Left forelimb (tissue), 1 donor: ENCODE data around the gene RNF6.
A peak's percentile ranks its signal among the peaks of the same experiment; 100 is the strongest.

Experiments
- DNase-seq: peaks from one replicate; pipeline ENCODE4 v3.0.0-alpha.2; 2018; ENCODE audit warnings: low spot score

The RNF6 gene

DNA sequence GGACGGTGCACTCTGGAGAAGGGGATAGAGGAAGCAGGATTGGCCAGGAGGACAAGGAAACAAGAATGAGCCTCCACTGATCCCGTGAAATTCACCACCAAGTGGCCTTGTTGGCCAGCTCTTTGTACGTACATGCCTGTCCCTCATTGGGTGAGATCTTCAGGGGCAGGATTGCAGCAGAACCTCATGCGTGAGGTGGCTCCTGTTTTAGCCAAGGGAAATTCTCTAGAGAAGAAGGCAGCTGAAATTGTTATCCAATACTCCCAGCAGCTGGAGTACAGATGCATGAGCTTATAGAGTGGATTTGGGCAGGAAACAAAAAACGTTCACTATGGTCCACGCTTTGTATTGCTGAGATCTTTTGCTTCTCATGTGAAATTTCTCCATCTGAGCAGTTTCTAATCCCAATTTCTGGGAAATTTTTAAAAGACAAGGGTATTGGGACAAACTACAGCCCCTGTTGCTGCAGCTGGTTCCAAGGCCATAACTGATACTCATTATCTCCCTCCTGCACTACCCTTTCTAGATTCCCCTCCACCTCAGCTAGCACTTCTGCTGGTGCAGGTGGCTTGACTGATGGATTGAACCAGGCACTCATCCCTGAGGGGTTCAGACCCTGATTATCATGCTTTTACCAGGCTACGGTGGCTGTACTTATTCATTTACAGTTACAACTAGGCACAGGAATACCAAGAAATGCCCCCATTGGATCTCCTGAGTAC is 3.9 kb upstream of the RNF6 start:
- DNase-seq, result no peak

DNA sequence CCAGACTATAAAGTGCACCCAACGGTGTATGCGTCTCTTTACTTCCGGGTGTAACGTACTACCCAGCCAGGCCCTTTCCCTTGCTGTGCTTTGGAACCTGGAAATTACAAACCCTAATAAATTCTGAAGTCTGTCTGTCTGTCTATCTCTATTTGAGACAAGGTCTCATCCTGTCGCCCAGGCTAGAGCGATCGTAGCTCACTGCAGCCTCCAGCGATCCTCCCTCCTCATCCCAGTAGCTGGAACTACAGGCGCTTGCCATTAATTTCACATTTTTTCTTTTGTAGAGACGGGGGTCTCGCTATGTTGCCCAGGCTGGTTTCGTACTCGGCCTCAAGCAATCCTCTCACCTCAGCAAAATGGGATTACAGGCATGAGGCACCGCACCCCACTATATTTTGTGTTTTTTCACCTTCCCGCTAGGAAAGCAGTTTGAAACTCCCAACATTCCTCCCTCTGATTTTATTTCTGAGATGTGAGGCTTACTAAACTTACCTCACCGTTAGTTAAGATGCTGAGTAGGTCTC is 469 bp upstream of the RNF6 start:
- DNase-seq, result no peak

DNA sequence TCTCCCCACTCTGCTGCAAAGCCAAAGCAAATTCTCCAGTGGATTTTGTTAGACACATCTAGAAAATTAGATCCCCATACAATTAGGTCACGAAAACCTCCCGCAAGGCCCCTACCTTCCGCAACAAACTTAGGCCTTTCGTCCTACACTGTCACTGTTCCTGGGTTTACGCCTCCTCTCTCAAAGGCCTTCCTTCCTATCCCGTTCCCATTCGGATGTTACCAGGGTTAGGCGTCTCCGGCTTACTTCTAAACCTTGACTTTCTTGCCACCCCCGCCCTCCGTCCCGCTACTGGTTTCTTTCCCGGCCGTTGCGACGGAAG is 754 bp downstream of the RNF6 start:
- DNase-seq, result no peak

- no peak for DNase-seq
Observed at GRCh38 chr13:26220575-26220974, 1.5 kb downstream of the RNF6 start.

GRCh38 chr13:26219726-26220125 is 2.4 kb downstream of the RNF6 start:
- no peak for DNase-seq

DNA sequence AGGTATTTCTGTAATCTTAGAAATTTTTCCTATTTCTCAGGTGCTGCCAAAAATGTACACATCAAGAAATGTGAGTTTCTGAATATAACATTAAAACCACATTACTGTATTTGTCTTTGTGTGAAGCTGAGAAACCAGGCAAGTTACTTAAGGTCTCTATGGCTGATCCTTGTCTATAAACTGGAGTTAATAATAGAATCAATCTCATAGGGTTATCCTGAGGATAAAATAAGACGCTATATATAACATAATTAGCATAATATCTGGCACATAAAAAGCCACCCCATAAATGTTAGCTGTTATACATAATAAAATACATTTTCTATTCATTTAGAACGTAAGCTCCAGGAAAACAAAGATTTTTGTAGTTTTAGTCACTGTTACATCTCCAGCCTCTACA is 6.1 kb downstream of the RNF6 start:
- DNase-seq, result no peak

DNA sequence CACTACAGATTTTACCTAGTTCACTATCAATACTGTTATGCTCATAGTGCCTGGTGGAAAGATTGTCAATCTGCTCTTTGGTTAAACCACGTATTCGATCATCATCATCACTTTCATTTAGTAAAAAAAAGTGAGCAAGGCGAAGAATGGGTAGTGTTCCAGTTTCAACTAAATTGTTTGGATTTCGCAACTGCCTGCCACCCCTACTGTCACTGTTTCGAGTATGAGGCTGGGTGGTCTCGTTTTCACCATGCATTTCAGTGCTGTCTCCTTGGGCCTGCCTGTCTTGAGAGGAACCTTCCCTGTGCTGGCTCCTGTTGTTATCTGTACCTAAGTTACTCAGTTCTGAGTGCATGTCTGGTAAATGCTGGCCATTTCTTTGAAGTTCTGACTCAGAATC is 8.1 kb downstream of the RNF6 start:
- no peak for DNase-seq

- DNase-seq, result no peak
Observed at GRCh38 chr13:26213345-26213744, 8.8 kb downstream of the RNF6 start.

- no peak for DNase-seq
Observed at GRCh38 chr13:26208287-26208686, 13.8 kb downstream of the RNF6 start.

DNA sequence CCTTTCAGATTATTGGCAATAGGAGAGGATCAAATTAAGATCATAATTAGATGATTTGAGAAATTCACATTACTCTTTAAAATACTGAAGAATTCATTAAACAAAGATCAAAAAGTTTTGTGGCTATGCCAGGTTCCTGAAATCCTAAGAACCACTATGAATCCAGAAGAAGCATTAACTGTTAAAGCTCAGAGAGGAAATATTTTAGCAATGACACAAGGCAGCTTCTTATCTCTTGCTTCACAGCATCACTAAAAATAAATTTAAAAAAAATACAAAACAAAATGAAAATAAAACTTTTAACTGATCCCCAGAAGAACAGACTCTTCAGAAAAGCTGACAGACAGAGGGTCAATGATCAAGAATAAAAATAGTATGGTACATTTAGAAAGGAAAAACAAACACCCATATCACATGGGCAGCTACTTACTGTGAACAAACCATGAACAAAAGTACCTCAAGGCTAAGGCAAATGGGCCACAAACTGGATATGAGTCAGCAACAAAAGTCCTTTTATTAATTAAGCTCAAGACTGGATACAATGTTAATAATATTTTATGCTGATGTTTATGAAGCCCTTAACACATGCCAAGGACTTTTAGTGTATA is 19.6 kb downstream of the RNF6 start:
- DNase-seq, result no peak

GRCh38 chr13:26200811-26201210 is 21.3 kb downstream of the RNF6 start:
- DNase-seq, result no peak

- DNase-seq, result no peak
Observed at GRCh38 chr13:26198116-26198515, 24.0 kb downstream of the RNF6 start.

DNA sequence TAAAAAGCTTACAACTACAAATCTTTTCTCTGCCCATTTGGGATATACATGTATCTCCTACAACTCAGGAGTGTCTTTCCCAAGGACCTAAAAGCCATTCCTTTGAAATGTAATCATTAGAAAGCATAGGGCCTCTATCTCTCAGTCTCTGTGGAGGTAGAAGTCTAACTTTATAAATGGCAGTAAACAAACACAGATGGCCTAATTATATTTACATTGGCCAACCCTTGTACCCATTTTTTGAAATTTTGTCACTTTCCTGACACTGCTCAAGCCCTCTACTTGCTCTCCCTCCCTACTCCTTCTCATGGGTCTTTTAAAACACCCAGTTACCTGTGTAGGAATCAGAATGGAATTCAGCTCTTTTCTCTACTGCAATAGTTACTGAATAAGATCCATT is 24.8 kb downstream of the RNF6 start:
- no peak for DNase-seq

DNA sequence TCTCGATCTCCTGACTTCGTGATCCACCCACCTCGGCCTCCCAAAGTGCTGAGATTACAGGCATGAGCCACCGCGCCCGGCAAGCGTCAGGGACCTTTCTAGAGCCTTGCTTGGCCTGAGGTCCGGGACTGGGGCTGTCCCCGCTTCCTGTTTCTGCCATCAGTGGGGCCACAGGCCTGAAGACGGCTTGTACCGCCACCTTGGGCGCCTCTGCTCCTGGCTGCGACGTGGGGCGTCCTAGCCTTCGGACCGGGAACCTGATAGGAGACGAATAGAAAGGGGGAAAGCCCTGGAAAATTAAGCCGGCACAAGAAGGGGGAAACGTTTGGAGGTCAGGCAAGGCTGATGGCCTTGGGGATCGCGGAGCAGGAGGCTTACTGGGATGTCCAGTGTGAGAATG is 35.1 kb downstream of the RNF6 start:
- no peak for DNase-seq

DNA sequence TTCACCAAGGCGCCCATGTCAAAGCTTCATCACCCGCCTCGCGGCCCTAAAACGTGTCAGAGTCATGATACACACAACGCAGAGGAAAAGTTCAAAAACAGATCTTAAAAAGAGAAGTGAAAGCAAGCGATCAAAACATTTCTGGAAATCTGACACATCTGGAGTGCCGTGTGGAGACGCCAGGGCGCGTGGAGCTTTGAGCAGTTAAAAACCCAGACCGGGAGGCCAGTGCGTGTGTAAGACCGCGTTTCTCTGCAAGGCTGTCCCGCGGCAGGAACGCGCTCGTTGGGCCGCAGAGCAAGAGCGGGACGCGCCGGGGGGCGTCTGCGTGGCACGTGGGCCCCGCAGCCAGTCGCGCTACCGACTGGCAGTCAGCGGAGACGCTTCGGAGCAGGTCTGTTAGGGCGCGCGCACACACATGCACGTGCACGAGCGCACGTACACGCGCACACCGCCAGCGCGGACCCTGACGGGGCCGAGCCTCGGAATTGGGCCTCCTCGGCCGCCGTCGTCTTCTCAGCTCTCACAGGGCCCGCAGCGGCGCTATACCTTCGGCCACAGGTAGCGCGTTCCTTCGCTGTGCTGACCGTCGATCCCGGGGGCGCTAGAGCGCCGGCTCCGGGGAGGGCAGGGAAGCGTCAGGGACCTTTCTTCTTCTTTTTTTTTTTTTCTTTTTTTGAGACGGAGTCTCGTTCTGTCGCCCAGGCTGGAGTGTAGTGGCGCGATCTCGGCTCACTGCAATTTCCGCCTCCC is 35.8 kb downstream of the RNF6 start:
- peak; percentile 94 for DNase-seq

- no peak for DNase-seq
Observed at GRCh38 chr13:26185720-26186117, 36.4 kb downstream of the RNF6 start.

GRCh38 chr13:26184791-26185250 is 37.3 kb downstream of the RNF6 start:
- no peak for DNase-seq

DNA sequence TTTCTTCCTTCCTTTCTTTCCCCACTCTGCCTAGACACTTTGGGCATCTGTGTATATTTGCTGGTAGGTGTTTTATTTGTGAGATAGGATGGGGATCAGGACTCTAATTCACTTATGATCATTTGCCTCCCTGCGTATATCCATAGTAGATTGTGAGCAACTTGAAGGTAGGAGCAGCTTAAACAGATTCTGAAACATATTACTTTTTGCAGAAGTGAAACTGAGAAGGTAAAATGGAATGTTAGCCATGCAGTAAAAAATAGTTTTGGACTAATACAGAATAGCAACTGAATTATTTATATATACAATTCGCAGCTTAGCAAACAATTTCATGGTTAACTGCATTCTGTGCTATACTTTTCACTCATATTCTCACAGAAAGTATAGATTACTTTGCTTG is 38.7 kb downstream of the RNF6 start:
- no peak for DNase-seq

DNA sequence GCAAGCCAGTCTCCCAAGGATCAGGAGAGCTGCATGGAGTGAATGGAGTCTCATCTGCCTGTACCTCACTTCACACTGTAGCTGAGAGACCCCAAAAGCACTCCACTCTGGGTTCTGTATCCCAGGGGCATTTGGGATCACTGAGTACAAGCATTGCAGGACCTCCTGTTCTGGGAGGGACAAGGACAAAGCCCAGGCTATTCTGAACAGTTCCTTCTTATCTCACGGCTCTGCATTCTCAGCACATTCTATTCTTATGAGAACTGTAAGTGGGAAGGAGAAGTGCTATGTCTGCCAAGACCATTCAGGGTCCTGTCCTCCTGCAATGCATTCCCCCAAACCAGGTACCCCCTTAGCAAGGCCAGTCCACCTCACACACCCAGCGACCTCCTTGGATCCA is 42.8 kb downstream of the RNF6 start:
- no peak for DNase-seq

- DNase-seq, result no peak
Observed at GRCh38 chr13:26168835-26169234, 53.3 kb downstream of the RNF6 start.

DNA sequence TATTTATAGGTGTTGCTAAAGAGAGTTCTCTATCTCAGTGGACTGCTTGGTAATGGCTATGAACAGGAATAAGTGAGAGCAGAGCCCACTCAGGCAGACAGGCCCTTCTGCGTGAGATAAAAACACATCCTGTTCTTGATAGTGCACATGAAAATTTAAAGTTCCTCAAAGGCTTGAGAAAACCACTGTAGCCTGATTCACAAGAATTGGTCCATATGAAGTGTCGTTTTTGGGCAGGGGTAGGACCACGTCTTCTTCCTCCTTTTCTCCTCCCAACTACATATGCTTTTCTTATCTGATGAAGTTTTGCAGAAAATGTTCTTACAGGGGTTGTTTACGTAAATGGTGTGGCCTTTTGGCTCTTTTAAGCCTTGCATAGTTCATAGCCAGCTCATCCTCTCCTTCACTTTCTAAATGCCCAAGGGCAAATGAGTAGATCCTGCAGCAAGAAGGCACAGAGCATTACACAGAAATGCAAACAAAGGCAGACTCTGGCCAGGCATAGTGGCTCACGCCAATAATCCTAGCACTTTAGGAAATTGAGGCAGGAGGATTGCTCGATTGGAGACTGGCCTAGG is 53.8 kb downstream of the RNF6 start:
- DNase-seq, result no peak

- DNase-seq, result no peak
Observed at GRCh38 chr13:26163812-26164211, 58.3 kb downstream of the RNF6 start.
